GM21526 (cell line): ENCODE results near the gene GUCY2D.

Experiments used
- ATAC-seq: cut with Tn5 transposase; IDR thresholded peaks from one replicate; pipeline ENCODE4 v1.9.1; 2021; ENCODE audit warnings: moderate library complexity; ENCODE audit not compliant: unreplicated experiment, low FRiP score

GUCY2D gene

GRCh38 chr17:7989781-7990655 lies 12.4 kb upstream of the GUCY2D start:
- ATAC-seq: peak; percentile 70

GRCh38 chr17:7992516-7992915 lies 9.9 kb upstream of the GUCY2D start:
- no peak for ATAC-seq

- ATAC-seq: no peak
Observed at GRCh38 chr17:7992924-7993323, 9.5 kb upstream of the GUCY2D start.

- ATAC-seq: no peak
Observed at GRCh38 chr17:7993972-7994589, 8.3 kb upstream of the GUCY2D start.

DNA sequence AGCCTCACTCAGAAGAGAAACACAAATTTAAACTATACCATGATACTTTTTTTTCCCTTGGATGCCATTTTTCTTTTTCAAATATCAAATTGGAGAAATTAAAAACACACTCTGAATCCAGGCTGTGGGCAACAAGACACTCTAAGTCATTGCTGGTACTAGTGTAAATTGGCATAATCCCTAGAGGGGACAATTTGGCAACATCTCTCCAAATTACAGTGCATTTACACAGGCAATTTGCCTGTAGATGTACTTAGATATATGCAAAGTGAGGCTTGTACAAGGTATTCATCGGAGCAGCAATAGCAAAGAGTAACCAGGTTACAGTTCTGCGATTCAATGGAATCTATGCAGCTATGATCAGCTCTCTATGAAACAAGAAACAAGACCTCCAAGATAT lies 6.7 kb upstream of the GUCY2D start:
- ATAC-seq: no peak

- no peak for ATAC-seq
Observed at GRCh38 chr17:7997186-7997585, 5.2 kb upstream of the GUCY2D start.

DNA sequence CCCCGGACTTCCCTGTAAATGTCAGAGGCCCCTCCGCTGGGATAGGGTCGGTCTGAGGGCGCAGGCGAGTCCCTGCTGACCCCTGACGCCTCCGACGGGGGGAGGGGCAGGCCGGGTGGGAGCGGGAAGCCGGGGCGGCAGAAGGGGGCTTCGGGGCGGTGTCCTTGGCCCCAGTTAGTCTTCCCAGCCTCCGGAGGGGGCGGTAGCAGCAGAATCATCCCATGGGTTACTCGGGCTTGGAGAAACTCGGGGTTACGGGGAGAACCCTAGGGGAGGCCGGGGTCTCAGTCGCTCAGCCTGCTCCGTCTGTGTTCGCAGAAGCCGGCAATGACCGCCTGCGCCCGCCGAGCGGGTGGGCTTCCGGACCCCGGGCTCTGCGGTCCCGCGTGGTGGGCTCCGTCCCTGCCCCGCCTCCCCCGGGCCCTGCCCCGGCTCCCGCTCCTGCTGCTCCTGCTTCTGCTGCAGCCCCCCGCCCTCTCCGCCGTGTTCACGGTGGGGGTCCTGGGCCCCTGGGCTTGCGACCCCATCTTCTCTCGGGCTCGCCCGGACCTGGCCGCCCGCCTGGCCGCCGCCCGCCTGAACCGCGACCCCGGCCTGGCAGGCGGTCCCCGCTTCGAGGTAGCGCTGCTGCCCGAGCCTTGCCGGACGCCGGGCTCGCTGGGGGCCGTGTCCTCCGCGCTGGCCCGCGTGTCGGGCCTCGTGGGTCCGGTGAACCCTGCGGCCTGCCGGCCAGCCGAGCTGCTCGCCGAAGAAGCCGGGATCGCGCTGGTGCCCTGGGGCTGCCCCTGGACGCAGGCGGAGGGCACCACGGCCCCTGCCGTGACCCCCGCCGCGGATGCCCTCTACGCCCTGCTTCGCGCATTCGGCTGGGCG lies 542 bp downstream of the GUCY2D start:
- ATAC-seq: no peak

DNA sequence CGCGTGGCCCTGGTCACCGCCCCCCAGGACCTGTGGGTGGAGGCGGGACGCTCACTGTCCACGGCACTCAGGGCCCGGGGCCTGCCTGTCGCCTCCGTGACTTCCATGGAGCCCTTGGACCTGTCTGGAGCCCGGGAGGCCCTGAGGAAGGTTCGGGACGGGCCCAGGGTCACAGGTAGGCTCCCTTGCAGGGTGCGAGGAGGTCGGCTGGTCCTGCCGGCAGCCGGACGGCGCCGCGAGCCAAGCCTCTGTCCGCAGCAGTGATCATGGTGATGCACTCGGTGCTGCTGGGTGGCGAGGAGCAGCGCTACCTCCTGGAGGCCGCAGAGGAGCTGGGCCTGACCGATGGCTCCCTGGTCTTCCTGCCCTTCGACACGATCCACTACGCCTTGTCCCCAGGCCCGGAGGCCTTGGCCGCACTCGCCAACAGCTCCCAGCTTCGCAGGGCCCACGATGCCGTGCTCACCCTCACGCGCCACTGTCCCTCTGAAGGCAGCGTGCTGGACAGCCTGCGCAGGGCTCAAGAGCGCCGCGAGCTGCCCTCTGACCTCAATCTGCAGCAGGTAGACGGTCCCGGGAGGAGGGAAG lies 1.3 kb downstream of the GUCY2D start:
- ATAC-seq: no peak

DNA sequence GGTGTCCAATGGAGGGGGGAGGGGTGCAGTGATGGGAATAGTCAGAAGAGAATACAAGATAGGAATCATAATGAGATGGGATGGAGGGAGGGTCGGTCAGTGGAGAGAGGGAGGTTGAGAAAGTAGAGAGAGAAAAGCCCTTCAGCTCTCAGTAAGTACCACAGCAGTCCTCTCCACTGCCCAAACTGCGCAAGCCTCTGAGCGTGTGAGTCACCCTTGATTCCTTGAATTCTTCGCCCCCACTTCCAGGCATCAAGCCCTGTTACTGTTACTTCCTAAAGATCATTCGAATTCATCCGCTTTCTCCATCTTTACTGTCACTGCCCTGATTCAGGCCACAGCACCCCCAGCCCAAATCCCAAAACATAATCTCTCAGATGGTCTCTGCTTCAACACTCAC lies 2.5 kb downstream of the GUCY2D start:
- ATAC-seq: no peak

DNA sequence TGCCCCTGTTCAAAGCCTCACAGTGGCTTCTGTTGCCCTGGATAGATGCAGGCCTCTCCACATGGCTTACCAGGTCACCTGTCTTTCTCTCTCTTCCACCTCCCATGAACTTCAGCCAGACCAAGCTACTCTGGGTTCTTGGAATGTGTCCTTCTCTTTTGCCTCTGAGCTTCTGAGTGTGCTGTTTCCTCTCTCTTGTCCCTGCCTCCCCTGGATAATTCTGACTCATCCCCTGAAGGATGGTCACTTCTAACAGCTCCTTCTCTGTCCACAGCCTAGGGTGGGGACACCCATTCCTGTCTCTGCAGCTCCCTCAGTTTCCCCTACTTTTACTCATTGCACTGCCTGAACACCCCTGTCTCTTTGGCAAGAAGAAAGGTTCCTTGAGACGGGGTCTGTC lies 2.9 kb downstream of the GUCY2D start:
- ATAC-seq: no peak

- no peak for ATAC-seq
Observed at GRCh38 chr17:8005967-8006730, 3.7 kb downstream of the GUCY2D start.

- ATAC-seq: no peak
Observed at GRCh38 chr17:8006836-8007680, 4.6 kb downstream of the GUCY2D start.

GRCh38 chr17:8007836-8008235 lies 5.4 kb downstream of the GUCY2D start:
- no peak for ATAC-seq

DNA sequence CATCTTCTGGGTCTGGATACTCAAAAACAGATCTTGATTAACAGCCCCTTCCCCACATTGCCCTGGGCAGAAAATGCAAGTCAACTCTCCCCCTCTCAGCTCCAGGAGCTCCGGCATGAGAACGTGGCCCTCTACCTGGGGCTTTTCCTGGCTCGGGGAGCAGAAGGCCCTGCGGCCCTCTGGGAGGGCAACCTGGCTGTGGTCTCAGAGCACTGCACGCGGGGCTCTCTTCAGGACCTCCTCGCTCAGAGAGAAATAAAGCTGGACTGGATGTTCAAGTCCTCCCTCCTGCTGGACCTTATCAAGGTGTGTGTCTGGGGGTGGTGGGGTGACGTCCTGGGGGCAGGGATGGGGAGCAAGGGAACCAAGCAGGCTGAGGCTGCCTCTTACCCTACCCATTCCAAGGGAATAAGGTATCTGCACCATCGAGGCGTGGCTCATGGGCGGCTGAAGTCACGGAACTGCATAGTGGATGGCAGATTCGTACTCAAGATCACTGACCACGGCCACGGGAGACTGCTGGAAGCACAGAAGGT lies 9.7 kb downstream of the GUCY2D start:
- no peak for ATAC-seq

GRCh38 chr17:8012996-8013640 lies 10.7 kb downstream of the GUCY2D start:
- ATAC-seq: no peak

GRCh38 chr17:8013731-8014557 lies 11.5 kb downstream of the GUCY2D start:
- no peak for ATAC-seq

DNA sequence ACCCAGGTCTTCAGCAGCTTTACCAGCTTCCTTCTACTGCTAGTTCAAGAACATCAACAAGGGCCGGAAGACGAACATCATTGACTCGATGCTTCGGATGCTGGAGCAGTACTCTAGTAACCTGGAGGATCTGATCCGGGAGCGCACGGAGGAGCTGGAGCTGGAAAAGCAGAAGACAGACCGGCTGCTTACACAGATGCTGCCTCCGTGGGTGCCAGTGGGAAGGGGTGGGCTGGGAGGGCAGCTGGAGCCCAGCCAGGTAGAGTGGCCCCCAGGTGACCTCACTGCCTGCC lies 12.1 kb downstream of the GUCY2D start:
- ATAC-seq: no peak
